NB4 (cell line): ENCODE measurements around the gene TIMELESS.

ENCODE experiments used
- DNase-seq: peaks from one replicate; pipeline ENCODE4 v3.0.0; 2010; ENCODE audit warnings: low read depth
- H3K4me3 ChIP-seq: one replicate; pipeline ENCODE4 v1.5.1; 2011; ENCODE audit warnings: mild to moderate bottlenecking, low read depth, low read length, moderate library complexity
- MYC ChIP-seq: IDR thresholded peaks from 2 replicates; pipeline ENCODE4 v1.6.1; 2011; ENCODE audit warnings: low read depth, low read length
- POLR2A ChIP-seq: IDR thresholded peaks from 2 replicates; pipeline ENCODE4 v1.6.1; 2011; ENCODE audit warnings: mild to moderate bottlenecking; ENCODE audit not compliant: insufficient read length; ENCODE audit errors: extremely low read depth
- TF ChIP-seq, protein P1 (sequence below): IDR thresholded peaks from 2 replicates; pipeline ENCODE4 v1.6.1; 2011; ENCODE audit warnings: low read depth, low read length
- TF ChIP-seq, protein P2 (sequence below): IDR thresholded peaks from one replicate; pipeline ENCODE4 v1.5.1; 2012; ENCODE audit warnings: low read depth, low read length

Gene TIMELESS

DNA sequence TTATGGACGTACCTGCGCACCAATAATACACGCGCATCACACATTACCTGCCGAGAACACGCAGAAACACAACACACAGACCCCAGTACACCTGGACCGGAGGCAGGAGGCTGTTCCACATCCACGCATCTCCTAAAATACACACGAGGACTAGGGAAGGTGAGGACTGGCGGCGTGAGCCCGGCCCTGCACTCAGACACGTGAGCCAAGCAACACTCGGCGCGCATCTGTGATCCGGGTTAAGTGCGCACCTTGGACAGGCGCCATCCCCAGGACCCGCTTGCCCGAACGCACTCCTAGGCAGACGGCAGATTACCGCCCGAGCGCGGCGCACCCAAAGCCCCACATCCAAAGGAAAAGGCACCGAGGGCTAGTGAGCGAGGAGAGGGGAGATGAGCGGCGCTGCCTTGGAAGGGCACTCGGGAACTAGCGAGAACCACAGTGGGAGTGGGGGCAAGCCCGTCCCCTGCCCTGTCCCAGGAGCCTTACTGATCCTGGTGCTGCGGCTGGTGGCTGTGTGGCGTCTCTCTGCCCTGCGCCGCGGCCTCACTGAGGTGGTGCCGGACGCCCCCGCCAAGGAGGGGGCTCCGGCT lies 38.3 kb upstream of the TIMELESS start:
- DNase-seq = no peak
- TF ChIP-seq, protein P1, sequence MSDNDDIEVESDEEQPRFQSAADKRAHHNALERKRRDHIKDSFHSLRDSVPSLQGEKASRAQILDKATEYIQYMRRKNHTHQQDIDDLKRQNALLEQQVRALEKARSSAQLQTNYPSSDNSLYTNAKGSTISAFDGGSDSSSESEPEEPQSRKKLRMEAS = no peak
- TF ChIP-seq POLR2A (no peak), MYC (no peak)
- TF ChIP-seq, protein P2, sequence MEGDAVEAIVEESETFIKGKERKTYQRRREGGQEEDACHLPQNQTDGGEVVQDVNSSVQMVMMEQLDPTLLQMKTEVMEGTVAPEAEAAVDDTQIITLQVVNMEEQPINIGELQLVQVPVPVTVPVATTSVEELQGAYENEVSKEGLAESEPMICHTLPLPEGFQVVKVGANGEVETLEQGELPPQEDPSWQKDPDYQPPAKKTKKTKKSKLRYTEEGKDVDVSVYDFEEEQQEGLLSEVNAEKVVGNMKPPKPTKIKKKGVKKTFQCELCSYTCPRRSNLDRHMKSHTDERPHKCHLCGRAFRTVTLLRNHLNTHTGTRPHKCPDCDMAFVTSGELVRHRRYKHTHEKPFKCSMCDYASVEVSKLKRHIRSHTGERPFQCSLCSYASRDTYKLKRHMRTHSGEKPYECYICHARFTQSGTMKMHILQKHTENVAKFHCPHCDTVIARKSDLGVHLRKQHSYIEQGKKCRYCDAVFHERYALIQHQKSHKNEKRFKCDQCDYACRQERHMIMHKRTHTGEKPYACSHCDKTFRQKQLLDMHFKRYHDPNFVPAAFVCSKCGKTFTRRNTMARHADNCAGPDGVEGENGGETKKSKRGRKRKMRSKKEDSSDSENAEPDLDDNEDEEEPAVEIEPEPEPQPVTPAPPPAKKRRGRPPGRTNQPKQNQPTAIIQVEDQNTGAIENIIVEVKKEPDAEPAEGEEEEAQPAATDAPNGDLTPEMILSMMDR = no peak
- H3K4me3 ChIP-seq = no peak overlapping the region

DNA sequence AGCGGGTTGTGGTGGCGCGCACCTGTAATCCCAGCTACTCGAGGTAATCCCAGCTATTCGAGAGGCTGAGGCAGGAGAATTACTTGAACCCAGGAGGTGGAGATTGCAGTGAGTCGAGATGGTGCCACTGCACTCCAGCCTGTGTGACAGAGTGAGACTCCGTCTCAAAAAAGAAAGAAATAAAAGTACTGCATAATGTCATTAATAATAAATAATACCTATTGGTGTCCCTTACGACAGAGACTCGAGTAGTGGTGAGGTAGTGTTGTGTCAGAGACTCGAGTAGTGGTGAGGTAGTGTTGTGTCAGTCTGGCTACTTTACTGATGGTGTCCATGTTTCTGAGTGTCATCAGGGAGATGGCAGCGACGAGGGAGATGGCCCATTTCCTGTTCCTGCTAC lies 37.5 kb upstream of the TIMELESS start:
- H3K4me3 ChIP-seq = no peak overlapping the region
- no peak for DNase-seq
- TF ChIP-seq MYC (no peak), POLR2A (no peak)
- TF ChIP-seq, protein P1 = no peak
- TF ChIP-seq, protein P2 = no peak

DNA sequence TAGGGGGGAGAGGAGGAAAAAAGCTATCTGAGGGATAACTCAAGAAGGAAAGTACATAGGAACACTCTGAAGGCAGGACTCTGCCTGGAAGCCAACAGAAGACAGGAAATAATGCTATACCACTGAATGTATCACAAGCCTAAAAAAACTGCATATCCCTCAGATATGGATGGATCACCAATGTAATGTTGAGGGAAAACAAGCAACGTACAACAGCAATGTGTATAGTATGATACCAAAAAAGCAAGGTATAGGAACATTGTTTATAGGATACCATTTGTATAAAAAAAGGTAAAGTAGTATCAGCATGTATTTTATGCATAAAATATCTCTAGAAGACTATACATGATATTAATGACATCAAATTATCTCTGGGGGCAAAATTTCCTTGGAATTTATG lies 35.3 kb upstream of the TIMELESS start:
- DNase-seq = no peak
- TF ChIP-seq, protein P2 = no peak
- TF ChIP-seq POLR2A (no peak), MYC (no peak)
- TF ChIP-seq, protein P1 = no peak
- H3K4me3 ChIP-seq = no peak overlapping the region

DNA sequence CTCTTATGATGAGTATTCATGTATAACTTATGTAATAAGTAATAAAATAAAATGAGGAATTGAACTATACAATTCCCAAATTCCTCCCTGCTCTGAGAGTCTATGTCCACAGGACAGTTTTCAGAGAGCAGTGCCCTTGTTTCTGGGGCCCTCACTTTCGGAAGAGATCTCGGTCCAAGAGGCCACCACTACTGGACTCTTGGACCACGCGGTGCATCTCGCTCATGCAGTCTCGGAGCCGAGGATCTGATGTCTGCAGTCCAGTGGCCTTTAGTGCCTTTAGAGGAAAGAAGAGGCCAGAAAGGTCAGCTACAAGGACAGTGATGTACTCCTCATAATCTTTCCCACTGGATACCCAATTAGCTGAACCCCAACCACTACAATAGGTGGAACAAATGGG lies 30.4 kb upstream of the TIMELESS start:
- no peak for TF ChIP-seq POLR2A
- no peak for TF ChIP-seq MYC
- TF ChIP-seq, protein P2 = no peak

DNA sequence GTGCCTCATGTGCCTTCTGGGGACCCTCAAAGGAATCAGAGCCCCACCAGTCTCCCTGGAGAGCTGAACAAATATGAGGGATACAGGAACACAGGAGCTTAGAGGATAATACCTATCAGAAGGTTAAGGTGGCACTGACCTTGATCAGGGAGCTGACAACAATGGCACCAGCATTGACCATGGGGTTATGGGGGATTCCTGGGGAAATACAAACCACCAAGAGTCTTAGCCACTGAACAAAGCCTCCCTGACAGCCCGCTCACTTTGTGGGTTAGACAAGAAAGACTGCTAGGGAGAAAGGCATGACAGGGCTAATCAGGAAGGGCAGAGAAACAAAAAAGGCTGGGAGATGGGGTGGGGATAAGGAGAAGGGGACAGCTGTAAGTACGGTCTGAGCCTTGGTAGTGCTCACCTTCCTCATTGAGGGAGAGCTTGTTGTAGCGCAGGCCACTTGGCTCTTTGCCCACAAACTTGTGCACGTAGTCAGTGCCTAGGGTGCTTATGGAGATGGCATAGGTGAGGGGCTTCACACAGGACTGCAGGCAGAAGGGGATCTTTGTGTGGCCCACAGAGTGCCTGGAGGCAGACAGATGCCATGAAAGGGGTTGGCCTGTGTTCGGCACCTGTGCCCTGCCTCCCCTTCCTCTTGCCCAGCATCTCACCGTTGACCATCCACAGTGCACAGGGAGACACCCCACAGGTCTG lies 28.4 kb upstream of the TIMELESS start:
- no peak overlapping the region for H3K4me3 ChIP-seq
- no peak for DNase-seq
- TF ChIP-seq POLR2A (no peak), MYC (no peak)
- TF ChIP-seq, protein P1 = no peak

More for the DNA sequence above, 30.4 kb upstream of the TIMELESS start:
- DNase-seq = no peak
- no peak overlapping the region for H3K4me3 ChIP-seq

DNA sequence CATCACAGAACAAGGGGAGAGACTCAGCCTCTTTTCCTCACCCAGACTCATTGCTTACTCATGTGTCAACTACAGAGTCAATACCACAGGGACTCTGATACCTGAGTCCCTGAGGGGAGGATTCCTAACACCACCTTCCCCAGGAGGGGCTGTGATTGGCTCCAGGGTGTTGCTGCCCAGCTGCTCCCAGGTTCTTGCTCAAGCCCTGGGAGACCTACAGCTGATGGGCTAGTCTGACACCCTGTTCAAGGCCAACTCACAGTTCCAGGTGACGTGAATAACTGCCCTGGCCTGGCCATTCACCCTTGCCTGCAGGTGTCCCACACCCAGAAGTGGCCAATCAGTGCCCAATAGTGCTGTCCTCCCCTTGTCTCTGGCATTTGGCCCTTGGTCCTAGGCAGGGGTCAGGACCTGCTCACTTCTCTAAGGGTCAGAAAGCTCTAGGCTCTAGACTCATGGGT lies 27.8 kb upstream of the TIMELESS start:
- no peak for TF ChIP-seq POLR2A
- TF ChIP-seq, protein P2 = no peak
- TF ChIP-seq, protein P1 = no peak
- no peak for TF ChIP-seq MYC
- no peak overlapping the region for H3K4me3 ChIP-seq
- DNase-seq = no peak
